ENCODE measurements around the gene DPH2.

DPH2 gene

GRCh38 chr1:43971336-43971980, 1.6 kb downstream of the DPH2 start:
- H3K4me1 ChIP-seq (ENCODE audit: insufficient read depth, low read length): peaks cover 32% of the 10 kb centered on the region
- no peaks in the 10 kb centered on the region for H3K27me3 ChIP-seq (ENCODE audit: control insufficient read depth in 1 of 2, insufficient read depth in 2 of 2, low read length in 2 of 2)
- no peak overlapping the region for H3K27ac ChIP-seq (ENCODE audit: low read depth, low read length)
- no peak overlapping the region for H3K4me3 ChIP-seq (ENCODE audit: low read depth in 1 of 2, low read length in 2 of 2)
- H3K9me3 ChIP-seq (ENCODE audit: low read length): no peaks in the 10 kb centered on the region
- peaks cover 16% of the 10 kb centered on the region for H3K36me3 ChIP-seq (ENCODE audit: insufficient read depth, low read length)
- no peak overlapping the region for H3K9ac ChIP-seq (ENCODE audit: low read length)

GRCh38 chr1:43973981-43974442, 4.2 kb downstream of the DPH2 start:
- H3K4me3 ChIP-seq (ENCODE audit: low read depth in 1 of 2, low read length in 2 of 2): peak overlapping the region; percentile 10 to 84
- H3K4me1 ChIP-seq (ENCODE audit: insufficient read depth, low read length): peaks cover 54% of the 10 kb centered on the region
- H3K27ac ChIP-seq (ENCODE audit: low read depth, low read length): peak overlapping the region; percentile 36
- peak overlapping the region; percentile 72 for H3K9ac ChIP-seq (ENCODE audit: low read length)
- no peaks in the 10 kb centered on the region for H3K27me3 ChIP-seq (ENCODE audit: control insufficient read depth in 1 of 2, insufficient read depth in 2 of 2, low read length in 2 of 2)
- H3K36me3 ChIP-seq (ENCODE audit: insufficient read depth, low read length): peaks cover 35% of the 10 kb centered on the region
- no peaks in the 10 kb centered on the region for H3K9me3 ChIP-seq (ENCODE audit: low read length)

- Histone ChIP-seq H3K4me1 (ENCODE audit: insufficient read depth, low read length) (peaks cover 50% of the 10 kb centered on the region), H3K27me3 (ENCODE audit: control insufficient read depth in 1 of 2, insufficient read depth in 2 of 2, low read length in 2 of 2) (no peaks in the 10 kb centered on the region), H3K27ac (ENCODE audit: low read depth, low read length) (peak within 1 kb of the TSS; percentile 36), H3K36me3 (ENCODE audit: insufficient read depth, low read length) (peaks cover 35% of the 10 kb centered on the region), H3K9ac (ENCODE audit: low read length) (peak within 1 kb of the TSS; percentile 72), H3K4me3 (ENCODE audit: low read depth in 1 of 2, low read length in 2 of 2) (peak within 1 kb of the TSS; percentile 84 to 96), H3K9me3 (ENCODE audit: low read length) (no peaks in the 10 kb centered on the region)
Observed at GRCh38 chr1:43974443-43975248, 4.8 kb downstream of the DPH2 start, which contains the start of gene ATP6V0B. ATP6V0B (plus strand) TSS chr1:43974960; CDS start chr1:43975041, 81 bp downstream.

- peak overlapping the region; percentile 65 for H3K9ac ChIP-seq (ENCODE audit: low read length)
- no peaks in the 10 kb centered on the region for H3K27me3 ChIP-seq (ENCODE audit: control insufficient read depth in 1 of 2, insufficient read depth in 2 of 2, low read length in 2 of 2)
- H3K4me1 ChIP-seq (ENCODE audit: insufficient read depth, low read length): peaks cover 54% of the 10 kb centered on the region
- H3K36me3 ChIP-seq (ENCODE audit: insufficient read depth, low read length): peaks cover 35% of the 10 kb centered on the region
- H3K27ac ChIP-seq (ENCODE audit: low read depth, low read length): peak overlapping the region; percentile 36
- H3K9me3 ChIP-seq (ENCODE audit: low read length): no peaks in the 10 kb centered on the region
- peak overlapping the region; percentile 84 to 96 for H3K4me3 ChIP-seq (ENCODE audit: low read depth in 1 of 2, low read length in 2 of 2)
Observed at GRCh38 chr1:43975249-43975961, 5.6 kb downstream of the DPH2 start.

GRCh38 chr1:43976045-43976444, 6.2 kb downstream of the DPH2 start:
- Histone ChIP-seq H3K4me1 (ENCODE audit: insufficient read depth, low read length) (peaks cover 53% of the 10 kb centered on the region), H3K4me3 (ENCODE audit: low read depth in 1 of 2, low read length in 2 of 2) (peak overlapping the region; percentile 84 to 96), H3K9ac (ENCODE audit: low read length) (peak overlapping the region; percentile 65), H3K27ac (ENCODE audit: low read depth, low read length) (peak overlapping the region; percentile 36), H3K9me3 (ENCODE audit: low read length) (no peaks in the 10 kb centered on the region), H3K27me3 (ENCODE audit: control insufficient read depth in 1 of 2, insufficient read depth in 2 of 2, low read length in 2 of 2) (no peaks in the 10 kb centered on the region), H3K36me3 (ENCODE audit: insufficient read depth, low read length) (peaks cover 35% of the 10 kb centered on the region)

- peaks cover 35% of the 10 kb centered on the region for H3K36me3 ChIP-seq (ENCODE audit: insufficient read depth, low read length)
- H3K27ac ChIP-seq (ENCODE audit: low read depth, low read length): no peak overlapping the region
- no peak overlapping the region for H3K9ac ChIP-seq (ENCODE audit: low read length)
- no peak overlapping the region for H3K4me3 ChIP-seq (ENCODE audit: low read depth in 1 of 2, low read length in 2 of 2)
- peaks cover 52% of the 10 kb centered on the region for H3K4me1 ChIP-seq (ENCODE audit: insufficient read depth, low read length)
- no peaks in the 10 kb centered on the region for H3K9me3 ChIP-seq (ENCODE audit: low read length)
- H3K27me3 ChIP-seq (ENCODE audit: control insufficient read depth in 1 of 2, insufficient read depth in 2 of 2, low read length in 2 of 2): no peaks in the 10 kb centered on the region
Observed at GRCh38 chr1:43976890-43977289, 7.1 kb downstream of the DPH2 start.

GRCh38 chr1:43977376-43978263, 7.8 kb downstream of the DPH2 start:
- peaks cover 28% of the 10 kb centered on the region for H3K36me3 ChIP-seq (ENCODE audit: insufficient read depth, low read length)
- no peaks in the 10 kb centered on the region for H3K27me3 ChIP-seq (ENCODE audit: control insufficient read depth in 1 of 2, insufficient read depth in 2 of 2, low read length in 2 of 2)
- peaks cover 52% of the 10 kb centered on the region for H3K4me1 ChIP-seq (ENCODE audit: insufficient read depth, low read length)
- no peak overlapping the region for H3K27ac ChIP-seq (ENCODE audit: low read depth, low read length)
- H3K9ac ChIP-seq (ENCODE audit: low read length): no peak overlapping the region
- no peaks in the 10 kb centered on the region for H3K9me3 ChIP-seq (ENCODE audit: low read length)
- peak overlapping the region in 1 of 2 donors; percentile 55 for H3K4me3 ChIP-seq (ENCODE audit: low read depth in 1 of 2, low read length in 2 of 2)

- no peak overlapping the region for H3K9ac ChIP-seq (ENCODE audit: low read length)
- no peaks in the 10 kb centered on the region for H3K9me3 ChIP-seq (ENCODE audit: low read length)
- H3K4me3 ChIP-seq (ENCODE audit: low read depth in 1 of 2, low read length in 2 of 2): peak overlapping the region in 1 of 2 donors; percentile 55
- H3K4me1 ChIP-seq (ENCODE audit: insufficient read depth, low read length): peaks cover 52% of the 10 kb centered on the region
- no peak overlapping the region for H3K27ac ChIP-seq (ENCODE audit: low read depth, low read length)
- H3K27me3 ChIP-seq (ENCODE audit: control insufficient read depth in 1 of 2, insufficient read depth in 2 of 2, low read length in 2 of 2): no peaks in the 10 kb centered on the region
- H3K36me3 ChIP-seq (ENCODE audit: insufficient read depth, low read length): peaks cover 24% of the 10 kb centered on the region
Observed at GRCh38 chr1:43978264-43978550, 8.4 kb downstream of the DPH2 start.

- no peak within 1 kb of the TSS for H3K9ac ChIP-seq (ENCODE audit: low read length)
- no peaks in the 10 kb centered on the region for H3K27me3 ChIP-seq (ENCODE audit: control insufficient read depth in 1 of 2, insufficient read depth in 2 of 2, low read length in 2 of 2)
- H3K4me3 ChIP-seq (ENCODE audit: low read depth in 1 of 2, low read length in 2 of 2): peak within 1 kb of the TSS; percentile 55 to 56
- H3K4me1 ChIP-seq (ENCODE audit: insufficient read depth, low read length): peaks cover 52% of the 10 kb centered on the region
- no peaks in the 10 kb centered on the region for H3K9me3 ChIP-seq (ENCODE audit: low read length)
- H3K36me3 ChIP-seq (ENCODE audit: insufficient read depth, low read length): peaks cover 24% of the 10 kb centered on the region
- H3K27ac ChIP-seq (ENCODE audit: low read depth, low read length): peak within 1 kb of the TSS; percentile 38
Observed at GRCh38 chr1:43978551-43979260, 8.9 kb downstream of the DPH2 start, which contains the start of gene B4GALT2. B4GALT2 (plus strand) TSS chr1:43979210; CDS start chr1:43981161, 1,951 bp downstream.

- Histone ChIP-seq H3K36me3 (ENCODE audit: insufficient read depth, low read length) (peaks cover 24% of the 10 kb centered on the region), H3K9me3 (ENCODE audit: low read length) (no peaks in the 10 kb centered on the region), H3K9ac (ENCODE audit: low read length) (no peak overlapping the region), H3K27ac (ENCODE audit: low read depth, low read length) (no peak overlapping the region), H3K4me1 (ENCODE audit: insufficient read depth, low read length) (peaks cover 47% of the 10 kb centered on the region), H3K27me3 (ENCODE audit: control insufficient read depth in 1 of 2, insufficient read depth in 2 of 2, low read length in 2 of 2) (no peaks in the 10 kb centered on the region), H3K4me3 (ENCODE audit: low read depth in 1 of 2, low read length in 2 of 2) (peak overlapping the region in 1 of 2 donors; percentile 55)
Observed at GRCh38 chr1:43979261-43979527, 9.4 kb downstream of the DPH2 start.

All from muscle layer of colon (tissue), 2 donors.